HCT116 (cell line): ENCODE data around the gene FGF3. TPM values are rescaled to one million over a fixed set of nuclear protein-coding genes. Genes with fewer than 3 reads are reported as not detected.

Experiments used
- ATAC-seq: fragments of 200-7000 bp; cut with Tn5 transposase; 2 replicates; pipeline ENCODE4 v1.9.1; 2020; ENCODE audit warnings: mild to moderate bottlenecking, moderate library complexity
- BruUV-seq: library from RNA; stranded (reverse); fragments of 400-500 nt; replicated peaks from 2 replicates; lab custom pipeline; 2021; lab: Mats Ljungman, UMichigan
- CTCF ChIA-PET: fragments of 300-600 bp; sonication (Branson Sonifier 250); formaldehyde crosslinking; loops from one replicate; lab custom pipeline; 2021; ENCODE audit warnings: antibody characterized with exemption; lab: Charles Lee
- POLR2A ChIA-PET: fragments of 300-600, 350-600 bp; sonication (Branson Sonifier 250); formaldehyde crosslinking; loops from one replicate; lab custom pipeline; 2021; ENCODE audit warnings: antibody characterized with exemption; lab: Charles Lee
- RAD21 ChIA-PET, 2 experiments: fragments of 300-600 bp; sonication (Branson Sonifier 250); formaldehyde crosslinking; loops; one replicate each; lab custom pipeline; 2023; ENCODE audit warnings: low total read pairs in 2 of 2; ENCODE audit not compliant: uncharacterized antibody in 2 of 2, unreplicated experiment in 2 of 2, low non-redundant PET in 1 of 2; lab: Charles Lee
- DNase-seq: peaks from one replicate; pipeline ENCODE4 v3.0.0-alpha.2; 2010; ENCODE audit warnings: low read depth, low spot score
- H2AFZ ChIP-seq: fragments of 200-600 bp; shearing (Covaris generic), sonication (generic); 2 replicates; pipeline ENCODE4 v1.6.1; 2017; ENCODE audit warnings: low read depth, mixed run types, mixed read lengths, antibody characterized with exemption, low read length; ENCODE audit not compliant: poor library complexity, severe bottlenecking
- H3K27ac ChIP-seq: 2 replicates; pipeline ENCODE4 v1.5.1; 2012; ENCODE audit warnings: low read depth, low read length
- H3K27me3 ChIP-seq: fragments of 200-600 bp; sonication (generic); 2 replicates; pipeline ENCODE4 v1.6.1; 2016; ENCODE audit warnings: mixed run types, low read length, mixed read lengths; ENCODE audit not compliant: insufficient read depth
- H3K36me3 ChIP-seq, 2 experiments: fragments of 200-500 bp in 1 of 2; fragments of 200-600 bp in 1 of 2; sonication (Bioruptor generic) in 1 of 2; sonication (generic) in 1 of 2; 2 replicates each; pipeline versions ENCODE4 v1.5.1 to v1.6.1; 2014 to 2016; ENCODE audit warnings: low read length in 2 of 2, inconsistent platforms in 1 of 2, mixed read lengths in 1 of 2, mixed run types in 1 of 2; ENCODE audit not compliant: insufficient read depth in 2 of 2, control insufficient read depth in 1 of 2
- H3K4me1 ChIP-seq, 2 experiments: fragments of 200-600 bp in 1 of 2; sonication (generic) in 1 of 2; 2 replicates each; pipeline versions ENCODE4 v1.5.1 to v1.6.1; 2012 to 2017; ENCODE audit warnings: low read length in 2 of 2, inconsistent platforms in 1 of 2, mild to moderate bottlenecking in 1 of 2, mixed read lengths in 1 of 2, mixed run types in 1 of 2, moderate library complexity in 1 of 2; ENCODE audit not compliant: insufficient read depth in 2 of 2, control insufficient read depth in 1 of 2
- H3K4me2 ChIP-seq: fragments of 200-600 bp; sonication (generic); 2 replicates; pipeline ENCODE4 v1.6.1; 2017; ENCODE audit warnings: mixed run types, low read length, mixed read lengths
- H3K4me3 ChIP-seq, 2 experiments: fragments of 200-600 bp in 1 of 2; sonication (generic) in 1 of 2; replicated peaks in 1 of 2; 2 replicates each; pipeline ENCODE4 v1.5.1; 2011 to 2016; ENCODE audit warnings: low read length in 2 of 2, control low read depth in 1 of 2, low read depth in 1 of 2, mild to moderate bottlenecking in 1 of 2, mixed read lengths in 1 of 2, mixed run types in 1 of 2
- H3K79me2 ChIP-seq: fragments of 200-600 bp; sonication (generic); 2 replicates; pipeline ENCODE4 v1.6.1; 2017; ENCODE audit warnings: mild to moderate bottlenecking, mixed run types, low read length, moderate library complexity, mixed read lengths; ENCODE audit not compliant: insufficient read depth
- H3K9ac ChIP-seq: fragments of 200-600 bp; sonication (generic); 2 replicates; pipeline ENCODE4 v1.6.1; 2016; ENCODE audit warnings: low read length, mixed read lengths
- H3K9me2 ChIP-seq: fragments of 200-600 bp; sonication (generic), shearing (Covaris generic); 2 replicates; pipeline ENCODE4 v1.6.1; 2017; ENCODE audit warnings: mixed run types, mild to moderate bottlenecking, moderate library complexity; ENCODE audit not compliant: insufficient read depth
- H3K9me3 ChIP-seq, 2 experiments: fragments of 200-500 bp in 1 of 2; fragments of 200-600 bp in 1 of 2; sonication (Bioruptor generic) in 1 of 2; sonication (generic) in 1 of 2; 2 replicates each; pipeline ENCODE4 v1.6.1; 2014 to 2017; ENCODE audit warnings: low read length in 2 of 2, mixed read lengths in 2 of 2, inconsistent platforms in 1 of 2, low read depth in 1 of 2, mild to moderate bottlenecking in 1 of 2, mixed run types in 1 of 2, moderate library complexity in 1 of 2; ENCODE audit not compliant: control insufficient read depth in 1 of 2, insufficient read depth in 1 of 2
- H4K20me1 ChIP-seq: fragments of 200-600 bp; sonication (generic), shearing (Covaris generic); 2 replicates; pipeline ENCODE4 v1.6.1; 2017; ENCODE audit warnings: mixed run types, mild to moderate bottlenecking, moderate library complexity; ENCODE audit not compliant: insufficient read depth
- CBX3 ChIP-seq: IDR thresholded peaks from 2 replicates; pipeline ENCODE4 v1.6.1; 2012; ENCODE audit warnings: low read depth
- EZH2 ChIP-seq: fragments of 200-600 bp; sonication (generic); IDR thresholded peaks from 2 replicates; pipeline ENCODE4 v1.6.1; 2017; ENCODE audit warnings: antibody characterized with exemption, mixed run types
- MAX ChIP-seq: IDR thresholded peaks from 2 replicates; pipeline ENCODE4 v1.6.1; 2012
- SP1 ChIP-seq: IDR thresholded peaks from 2 replicates; pipeline ENCODE4 v1.6.1; 2012; ENCODE audit warnings: low read depth
- SRF ChIP-seq: IDR thresholded peaks from 2 replicates; pipeline ENCODE4 v1.6.1; 2012; ENCODE audit warnings: low read depth
- TCF7L2 ChIP-seq: IDR thresholded peaks from 2 replicates; pipeline ENCODE4 v1.7.0; 2011; ENCODE audit warnings: borderline replicate concordance, inconsistent platforms; ENCODE audit not compliant: insufficient read depth, insufficient read length; ENCODE audit errors: extremely low read depth
- YY1 ChIP-seq: IDR thresholded peaks from 2 replicates; pipeline ENCODE4 v1.6.1; 2011; ENCODE audit warnings: low read length, low read depth, moderate library complexity, mild to moderate bottlenecking; ENCODE audit not compliant: insufficient replicate concordance; ENCODE audit errors: extremely low read depth
- ZNF274 ChIP-seq: fragments of 200-500 bp; sonication (Bioruptor generic); IDR thresholded peaks from 2 replicates; pipeline ENCODE4 v1.6.1; 2014; ENCODE audit warnings: mild to moderate bottlenecking, low read depth, low read length, inconsistent platforms
- intact Hi-C: fragments of 100-400 bp; cut with micrococcal nuclease; formaldehyde crosslinking; loops from 2 replicates; pipeline ENCODE4 v1.10.0; 2022
- total RNA-seq: library from RNA; stranded (reverse); gene quantifications from one replicate; pipeline ENCODE4 v1.2.1, GENCODE V29; 2021; ENCODE audit not compliant: unreplicated experiment
- TF ChIP-seq, protein P1 (sequence below): IDR thresholded peaks from 2 replicates; pipeline ENCODE4 v1.6.1; 2012

FGF3 gene
- total RNA-seq, 1 experiment from 2014 or later, result not detected

DNA sequence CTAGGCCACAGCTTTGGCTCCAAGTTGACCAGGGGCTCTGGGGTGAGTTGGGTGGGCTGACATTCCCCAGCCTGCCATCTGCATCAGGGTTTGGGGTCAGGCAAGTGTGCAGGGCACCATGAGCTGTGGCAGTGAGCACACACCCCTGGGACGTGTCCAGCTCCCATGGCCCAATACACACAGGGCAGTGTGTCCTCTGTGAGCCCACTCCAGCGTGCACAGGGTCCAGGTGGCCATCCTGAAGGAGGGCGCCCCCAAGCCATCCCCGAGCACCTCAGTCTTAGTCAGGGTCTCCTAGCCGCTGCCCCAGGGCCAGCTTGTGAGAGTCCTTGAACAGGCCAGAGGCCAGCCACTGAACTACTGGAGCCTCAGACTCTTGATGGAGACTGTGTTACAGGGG, 1.2 kb upstream of the FGF3 start:
- no TSS peak for BruUV-seq
- Histone ChIP-seq H3K9me3 (no peaks in the 10 kb centered on the region), H3K4me1 (peaks cover 12 to 39% of the 10 kb centered on the region in 2 experiments), H3K27ac (no peak overlapping the region), H2AFZ (no peak overlapping the region), H3K4me2 (no peak overlapping the region)
- CTCF ChIA-PET, result no interaction called here
- POLR2A ChIA-PET, result no interaction called here
- TF ChIP-seq MAX (no peak), TCF7L2 (no peak), EZH2 (no peak), CBX3 (no peak), SP1 (no peak), SRF (no peak), ZNF274 (no peak)
- TF ChIP-seq, protein P1, sequence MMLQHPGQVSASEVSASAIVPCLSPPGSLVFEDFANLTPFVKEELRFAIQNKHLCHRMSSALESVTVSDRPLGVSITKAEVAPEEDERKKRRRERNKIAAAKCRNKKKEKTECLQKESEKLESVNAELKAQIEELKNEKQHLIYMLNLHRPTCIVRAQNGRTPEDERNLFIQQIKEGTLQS, result no peak
- TF ChIP-seq, all 23 proteins: peak for 0
- H3K9me2 ChIP-seq, result no peaks in the 10 kb centered on the region
- intact Hi-C loops, result no loop called here
- RAD21 ChIA-PET, result no interaction called here
- H4K20me1 ChIP-seq, result no peaks in the 10 kb centered on the region
- DNase-seq (no peak), ATAC-seq (no peak)
- no peak overlapping the region for H3K9ac ChIP-seq
- H3K36me3 ChIP-seq, result no peaks in the 10 kb centered on the region
- no peaks in the 10 kb centered on the region for H3K79me2 ChIP-seq
- H3K4me3 ChIP-seq, result no peak overlapping the region
- H3K27me3 ChIP-seq, result peaks cover 8% of the 10 kb centered on the region; the same call in 1 of the 2 replicates

- ATAC-seq, result no peak
- peaks cover 8% of the 10 kb centered on the region; the same call in 1 of the 2 replicates for H3K27me3 ChIP-seq
Measured at GRCh38 chr11:69819541-69820070, 390 bp upstream of the FGF3 start.

More at GRCh38 chr11:69819541-69820070, 390 bp upstream of the FGF3 start:
- no TSS peak for BruUV-seq
- Histone ChIP-seq H3K4me2 (no peak overlapping the region), H3K79me2 (no peaks in the 10 kb centered on the region), H3K4me1 (peaks cover 4 to 30% of the 10 kb centered on the region in 2 experiments), H3K9ac (no peak overlapping the region), H3K9me3 (no peaks in the 10 kb centered on the region), H3K27ac (no peak overlapping the region), H3K4me3 (no peak overlapping the region), H3K9me2 (no peaks in the 10 kb centered on the region), H3K36me3 (no peaks in the 10 kb centered on the region), H2AFZ (no peak overlapping the region), H4K20me1 (no peaks in the 10 kb centered on the region)
- CTCF ChIA-PET, result no interaction called here
- intact Hi-C loops, result no loop called here
- POLR2A ChIA-PET, result no interaction called here
- RAD21 ChIA-PET, result no interaction called here
- DNase-seq, result no peak
- TF ChIP-seq YY1, result no peak
- no peak for TF ChIP-seq ZNF274
- no peak for TF ChIP-seq EZH2
- no peak for TF ChIP-seq CBX3
